CD14-positive monocyte (primary cell): ENCODE results near the gene CWF19L1. TPM values are rescaled to one million over a fixed set of nuclear protein-coding genes. Genes with fewer than 3 reads are reported as not detected.
A peak's percentile ranks its signal among the peaks of the same experiment; 100 is the strongest.

Source experiments
- DNase-seq, 3 donors: peaks; one replicate each; pipeline ENCODE4 v3.0.0-alpha.2; 2011 to 2022
- H2AFZ ChIP-seq: 2 replicates; pipeline ENCODE4 v1.6.0; 2012; ENCODE audit warnings: mild to moderate bottlenecking, low read depth, low read length, inconsistent platforms; ENCODE audit not compliant: insufficient read depth, poor library complexity, severe bottlenecking
- H3K27ac ChIP-seq, 2 donors: 1 replicate in 1 of 2; 2 replicates in 1 of 2; pipeline ENCODE4 v1.5.1; 2012 to 2013; ENCODE audit warnings: low read length in 2 of 2, control low read depth in 1 of 2, inconsistent platforms in 1 of 2, low read depth in 1 of 2, mild to moderate bottlenecking in 1 of 2
- H3K27me3 ChIP-seq, 2 donors: one replicate each; pipeline versions ENCODE4 v1.6.0 to v1.6.1; 2011 to 2013; ENCODE audit warnings: low read length in 2 of 2; ENCODE audit not compliant: control insufficient read depth in 2 of 2, insufficient read depth in 2 of 2
- H3K36me3 ChIP-seq, 2 donors: replicated peaks in 1 of 2; 1 replicate in 1 of 2; 2 replicates in 1 of 2; pipeline versions ENCODE4 v1.5.1 to v1.6.1; 2012 to 2013; ENCODE audit warnings: low read length in 2 of 2, control low read depth in 1 of 2, inconsistent platforms in 1 of 2, mild to moderate bottlenecking in 1 of 2; ENCODE audit not compliant: insufficient read depth in 2 of 2, control insufficient read depth in 1 of 2
- H3K4me1 ChIP-seq, 2 donors: 1 replicate in 1 of 2; 2 replicates in 1 of 2; pipeline versions ENCODE4 v1.5.1 to v1.6.1; 2012 to 2013; ENCODE audit warnings: low read length in 2 of 2, control low read depth in 1 of 2, inconsistent platforms in 1 of 2, mild to moderate bottlenecking in 1 of 2, moderate library complexity in 1 of 2; ENCODE audit not compliant: insufficient read depth in 2 of 2, control insufficient read depth in 1 of 2
- H3K4me2 ChIP-seq: replicated peaks from 2 replicates; pipeline ENCODE3; 2012; ENCODE audit warnings: low read length, moderate library complexity, mild to moderate bottlenecking; ENCODE audit not compliant: poor library complexity, severe bottlenecking; ENCODE audit errors: extremely low read depth
- H3K4me3 ChIP-seq, 3 experiments: fragments of 200-600 bp in 1 of 3; sonication (generic) in 1 of 3; replicated peaks in 1 of 3; 1 replicate in 2 of 3; 2 replicates in 1 of 3; pipeline ENCODE4 v1.5.1; 2011 to 2013; ENCODE audit warnings: low read length in 3 of 3, mild to moderate bottlenecking in 3 of 3, control low read depth in 2 of 3, low read depth in 2 of 3, inconsistent platforms in 1 of 3, moderate library complexity in 1 of 3
- H3K79me2 ChIP-seq: 2 replicates; pipeline ENCODE4 v1.6.0; 2012; ENCODE audit warnings: mild to moderate bottlenecking, control low read depth, inconsistent platforms, low read length, moderate library complexity; ENCODE audit not compliant: insufficient read depth
- H3K9ac ChIP-seq: 2 replicates; pipeline ENCODE4 v1.6.0; 2017; ENCODE audit warnings: low read length, mild to moderate bottlenecking; ENCODE audit not compliant: insufficient read depth, poor library complexity, severe bottlenecking
- H3K9me3 ChIP-seq, 2 donors: replicated peaks in 1 of 2; 1 replicate in 1 of 2; 2 replicates in 1 of 2; pipeline versions ENCODE4 v1.5.1 to v1.6.1; 2012 to 2013; ENCODE audit warnings: low read length in 2 of 2, control low read depth in 1 of 2; ENCODE audit not compliant: control insufficient read depth in 1 of 2, insufficient read depth in 1 of 2
- H4K20me1 ChIP-seq: 2 replicates; pipeline ENCODE4 v1.6.0; 2012; ENCODE audit warnings: mild to moderate bottlenecking, low read length, control low read depth, moderate library complexity; ENCODE audit not compliant: insufficient read depth
- H3K27ac Mint-ChIP-seq, 7 donors: one replicate each; pipeline ENCODE4 v1.8.0; 2020; ENCODE audit warnings: mild to moderate bottlenecking in 7 of 7, mixed read lengths in 7 of 7, moderate library complexity in 6 of 7, inconsistent platforms in 2 of 7
- H3K27me3 Mint-ChIP-seq, 3 donors: one replicate each; pipeline ENCODE4 v1.8.0; 2021 to 2022; ENCODE audit warnings: low read depth in 3 of 3, mild to moderate bottlenecking in 3 of 3, mixed read lengths in 3 of 3, moderate library complexity in 3 of 3, inconsistent platforms in 1 of 3
- H3K36me3 Mint-ChIP-seq, 2 donors: one replicate each; pipeline ENCODE4 v1.8.0; 2020; ENCODE audit warnings: mixed read lengths in 2 of 2, inconsistent platforms in 1 of 2, mild to moderate bottlenecking in 1 of 2
- H3K4me1 Mint-ChIP-seq: one replicate; pipeline ENCODE4 v1.8.0; 2020; ENCODE audit warnings: mild to moderate bottlenecking, mixed read lengths
- H3K4me3 Mint-ChIP-seq, 2 donors: one replicate each; pipeline ENCODE4 v1.8.0; 2020; ENCODE audit warnings: mild to moderate bottlenecking in 2 of 2, mixed read lengths in 2 of 2, moderate library complexity in 1 of 2
- H3K9me3 Mint-ChIP-seq, 7 donors: one replicate each; pipeline ENCODE4 v1.8.0; 2020 to 2022; ENCODE audit warnings: mixed read lengths in 7 of 7, mild to moderate bottlenecking in 6 of 7, moderate library complexity in 6 of 7, inconsistent platforms in 2 of 7
- WGBS: methylation state at CpG from one replicate; pipeline ENCODE4 v1.1.5; 2013; ENCODE audit warnings: missing lambda C conversion rate; ENCODE audit not compliant: insufficient coverage; 5-methylcytosine and 5-hydroxymethylcytosine counted together
- intact Hi-C, 2 donors: fragments of 100-400 bp; cut with micrococcal nuclease; formaldehyde crosslinking; loops; one replicate each; pipeline versions ENCODE4 v1.15.0 to v1.15.1; 2023
- polyA plus RNA-seq, 3 donors: library from polyadenylated mRNA; depleted of rRNA in 1 of 3; unstranded in 2 of 3; stranded (reverse) in 1 of 3; fragments of 300-500 nt in 2 of 3; fragments of >200 nt in 1 of 3; fragmentation: Illumina TruSeq in 2 of 3; gene quantifications; 1 replicate in 2 of 3; 2 replicates in 1 of 3; pipeline ENCODE4 v1.2.3, GENCODE V29; 2012 to 2021
- TF ChIP-seq, protein P1 (sequence below): fragments of 200-600 bp; IDR thresholded peaks from one replicate; pipeline ENCODE4 v1.8.0; 2022; ENCODE audit warnings: antibody characterized with exemption, mild to moderate bottlenecking

The CWF19L1 gene
- polyA plus RNA-seq, 3 donors: 19.9 to 29.3 (median 22.2) TPM

DNA sequence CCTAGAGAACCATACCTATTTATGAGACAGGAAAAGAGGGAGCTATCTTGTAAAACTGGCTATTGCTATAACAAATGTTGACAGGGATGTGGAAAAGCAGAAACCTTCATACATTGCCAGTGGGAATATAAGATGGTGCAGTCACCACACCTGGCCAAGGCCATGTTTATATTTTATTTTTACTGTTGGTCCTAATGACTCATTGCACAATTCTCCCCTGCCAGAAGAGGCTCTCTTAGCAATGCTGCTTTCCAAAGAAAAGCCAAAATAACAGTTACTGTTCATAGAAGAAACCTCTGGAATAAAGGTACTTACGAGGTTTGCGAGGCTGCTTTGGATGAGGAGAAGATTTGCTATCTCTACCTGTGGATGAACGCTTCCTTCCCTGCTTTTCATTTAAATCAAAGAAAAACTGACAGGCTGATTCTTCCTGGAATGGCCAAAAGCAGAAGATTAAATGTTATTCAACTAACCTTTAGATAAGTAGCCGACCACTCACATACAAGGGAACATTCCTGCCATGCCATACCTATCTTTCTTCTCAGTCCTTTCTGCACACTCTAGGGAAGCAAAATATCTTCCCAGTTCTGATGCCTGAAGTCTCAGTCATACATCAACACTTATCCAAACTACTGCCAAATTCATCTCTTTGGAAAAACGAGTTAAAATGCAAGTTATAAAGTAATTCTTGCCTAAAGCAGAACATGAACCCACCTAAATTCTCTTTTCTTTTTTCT, 21.8 kb downstream of the CWF19L1 start:
- Histone ChIP-seq H3K4me3 (no peak overlapping the region), H3K27ac (no peak overlapping the region), H3K27me3 (no peaks in the 10 kb centered on the region), H2AFZ (no peak overlapping the region), H3K9me3 (no peaks in the 10 kb centered on the region), H3K4me1 (no peaks in the 10 kb centered on the region), H3K36me3 (peaks cover 88 to 98% of the 10 kb centered on the region in 2 donors), H3K79me2 (no peaks in the 10 kb centered on the region), H3K4me2 (no peak overlapping the region), H4K20me1 (peaks cover under 1% of the 10 kb centered on the region), H3K9ac (no peak overlapping the region)
- H3K36me3 Mint-ChIP-seq: peaks cover 75 to 89% of the 10 kb centered on the region in 2 donors
- no peaks in the 10 kb centered on the region for H3K27me3 Mint-ChIP-seq
- TF ChIP-seq, protein P1, sequence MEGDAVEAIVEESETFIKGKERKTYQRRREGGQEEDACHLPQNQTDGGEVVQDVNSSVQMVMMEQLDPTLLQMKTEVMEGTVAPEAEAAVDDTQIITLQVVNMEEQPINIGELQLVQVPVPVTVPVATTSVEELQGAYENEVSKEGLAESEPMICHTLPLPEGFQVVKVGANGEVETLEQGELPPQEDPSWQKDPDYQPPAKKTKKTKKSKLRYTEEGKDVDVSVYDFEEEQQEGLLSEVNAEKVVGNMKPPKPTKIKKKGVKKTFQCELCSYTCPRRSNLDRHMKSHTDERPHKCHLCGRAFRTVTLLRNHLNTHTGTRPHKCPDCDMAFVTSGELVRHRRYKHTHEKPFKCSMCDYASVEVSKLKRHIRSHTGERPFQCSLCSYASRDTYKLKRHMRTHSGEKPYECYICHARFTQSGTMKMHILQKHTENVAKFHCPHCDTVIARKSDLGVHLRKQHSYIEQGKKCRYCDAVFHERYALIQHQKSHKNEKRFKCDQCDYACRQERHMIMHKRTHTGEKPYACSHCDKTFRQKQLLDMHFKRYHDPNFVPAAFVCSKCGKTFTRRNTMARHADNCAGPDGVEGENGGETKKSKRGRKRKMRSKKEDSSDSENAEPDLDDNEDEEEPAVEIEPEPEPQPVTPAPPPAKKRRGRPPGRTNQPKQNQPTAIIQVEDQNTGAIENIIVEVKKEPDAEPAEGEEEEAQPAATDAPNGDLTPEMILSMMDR: no peak
- H3K27ac Mint-ChIP-seq: no peak overlapping the region
- no peak overlapping the region for H3K4me3 Mint-ChIP-seq
- no peak for DNase-seq
- WGBS: no CpG with 5 or more reads among the region's 5 CpGs
- H3K4me1 Mint-ChIP-seq: no peaks in the 10 kb centered on the region
- intact Hi-C loops: no loop called here
- H3K9me3 Mint-ChIP-seq: no peaks in the 10 kb centered on the region

DNA sequence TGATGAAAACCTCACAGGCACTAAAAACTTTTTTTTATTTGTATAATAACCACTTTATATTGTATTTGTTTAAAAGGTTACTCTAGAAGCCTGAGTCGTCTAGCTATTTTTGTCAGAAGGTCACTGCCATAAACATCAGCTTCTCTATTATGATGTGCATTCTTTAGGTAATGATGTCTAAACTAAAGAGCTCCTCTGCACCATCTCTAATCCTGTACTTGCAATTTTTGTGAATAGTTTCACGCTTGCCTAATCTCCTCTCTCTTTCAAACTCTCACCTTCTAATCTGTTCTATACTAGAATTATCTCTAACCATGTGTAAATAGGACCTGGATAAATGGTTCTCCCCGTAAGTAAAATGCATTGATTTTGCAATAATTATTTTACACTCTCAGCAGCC, 27.6 kb downstream of the CWF19L1 start:
- H3K79me2 ChIP-seq: no peaks in the 10 kb centered on the region
- Mint-ChIP-seq H3K4me1 (no peaks in the 10 kb centered on the region), H3K27me3 (no peaks in the 10 kb centered on the region), H3K9me3 (peaks cover 0 to 2% (median 0%) of the 10 kb centered on the region in 7 donors), H3K36me3 (peaks cover 75 to 100% of the 10 kb centered on the region in 2 donors), H3K27ac (no peak overlapping the region), H3K4me3 (no peak overlapping the region)
- DNase-seq: no peak
- no peak overlapping the region for H3K4me3 ChIP-seq
- TF ChIP-seq, protein P1: no peak
- peaks cover 9% of the 10 kb centered on the region for H4K20me1 ChIP-seq
- peak overlapping the region in 1 of 2 donors; percentile 12 for H3K27ac ChIP-seq
- intact Hi-C loops: no loop called here
- WGBS: 80% methylated on average over 1 of the region's 3 CpGs
- no peaks in the 10 kb centered on the region for H3K9me3 ChIP-seq
- no peaks in the 10 kb centered on the region for H3K27me3 ChIP-seq
- H3K4me1 ChIP-seq: no peaks in the 10 kb centered on the region
- no peak overlapping the region for H3K4me2 ChIP-seq
- H3K9ac ChIP-seq: no peak overlapping the region
- H2AFZ ChIP-seq: no peak overlapping the region
- peaks cover 84 to 97% of the 10 kb centered on the region in 2 donors for H3K36me3 ChIP-seq
